Suppressor macrophage (primary cell): ENCODE results near the gene CPA4.
"Not testable (repeated sequence)": the region's sequence is repeated elsewhere in the genome, so short reads cannot be mapped to it uniquely, and the experiment has no call there.

Experiments
- DNase-seq, 4 experiments: peaks; one replicate each; pipeline ENCODE4 v3.0.0-alpha.2; 2020 to 2022

CPA4 gene

DNA sequence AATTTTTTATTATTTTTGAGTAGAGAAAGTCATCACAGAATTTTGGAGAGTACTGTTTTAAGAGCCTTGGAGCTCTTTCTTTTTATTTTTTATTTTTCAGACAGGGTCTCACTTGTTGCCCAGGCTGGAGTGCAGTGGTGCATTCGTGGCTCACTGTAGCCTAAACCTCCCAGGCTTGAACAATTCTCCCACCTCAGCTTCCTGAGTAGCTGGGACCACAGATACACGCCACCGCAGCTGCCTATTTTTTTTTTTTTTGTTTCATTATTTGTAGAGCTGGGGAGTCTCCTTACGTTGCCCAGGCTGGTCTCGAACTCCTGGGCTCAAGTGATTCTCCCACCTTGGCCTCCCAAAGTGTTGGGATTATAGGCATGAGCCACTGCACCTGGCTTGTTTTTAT is 10.6 kb downstream of the CPA4 start:
- no peak for DNase-seq

DNA sequence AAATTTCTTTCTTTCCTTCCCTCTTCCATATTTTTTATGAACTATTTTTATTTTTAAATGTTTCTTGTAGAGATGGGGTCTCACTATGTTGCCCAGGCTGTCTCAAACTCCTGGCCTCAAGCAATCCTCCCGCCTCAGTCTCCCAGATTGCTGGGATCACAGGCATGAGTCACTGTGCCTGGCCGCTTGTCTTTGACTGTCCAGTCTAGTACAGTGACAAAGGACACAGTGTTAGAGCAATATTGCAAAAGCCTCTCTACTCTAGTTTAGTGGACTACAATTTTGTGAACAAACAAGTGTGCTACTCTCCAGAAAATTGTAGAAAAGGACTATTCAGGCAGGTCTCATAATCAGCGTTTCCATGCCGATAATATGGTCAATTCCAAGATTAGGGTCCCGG is 11.0 kb downstream of the CPA4 start:
- DNase-seq, result no peak

DNA sequence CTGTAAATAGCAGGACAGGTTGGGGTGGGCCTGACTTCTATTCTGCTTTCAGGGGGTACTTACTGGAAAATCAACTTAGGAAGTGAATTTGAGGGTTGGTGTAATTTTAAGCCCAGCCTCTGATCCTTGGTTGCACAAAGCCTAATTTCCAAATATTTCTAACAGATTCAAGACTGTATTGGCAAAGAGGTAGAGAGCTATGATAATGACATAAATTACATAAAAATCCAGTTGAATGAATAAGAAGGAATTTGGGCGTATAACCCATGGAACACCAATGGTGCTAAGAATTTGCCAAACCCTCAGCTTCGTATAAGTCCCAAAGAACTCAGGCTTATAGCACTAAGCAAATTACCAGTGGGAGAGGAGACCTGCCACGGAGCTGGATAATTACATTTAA is 11.9 kb downstream of the CPA4 start:
- DNase-seq, result no peak

DNA sequence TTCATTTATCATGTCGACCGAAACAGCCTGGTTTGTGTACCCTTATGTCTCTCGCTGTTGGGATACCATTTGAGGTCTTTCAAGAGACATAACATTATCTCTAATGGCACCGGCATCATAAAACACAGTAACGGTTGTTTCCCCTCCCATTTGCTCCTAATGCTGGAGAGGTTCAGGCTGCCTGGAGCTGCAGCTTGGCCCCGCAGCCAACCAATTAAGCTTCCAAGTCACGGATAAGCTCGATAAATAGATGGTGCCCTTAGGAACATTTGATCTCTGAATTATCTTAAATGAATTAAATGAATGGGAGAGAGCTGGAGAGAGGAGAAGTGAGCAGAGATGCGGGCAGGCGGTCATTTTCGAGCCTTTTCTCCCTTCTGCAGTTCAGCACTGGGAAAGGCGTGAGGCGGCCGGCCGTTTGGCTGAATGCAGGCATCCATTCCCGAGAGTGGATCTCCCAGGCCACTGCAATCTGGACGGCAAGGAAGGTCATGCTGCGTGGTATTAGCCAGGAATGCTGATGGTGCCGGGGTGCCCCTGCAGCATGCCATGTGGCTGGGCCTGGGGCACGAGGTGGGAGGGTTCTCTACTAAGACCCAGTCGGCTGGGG is 12.6 kb downstream of the CPA4 start:
- no peak for DNase-seq

DNA sequence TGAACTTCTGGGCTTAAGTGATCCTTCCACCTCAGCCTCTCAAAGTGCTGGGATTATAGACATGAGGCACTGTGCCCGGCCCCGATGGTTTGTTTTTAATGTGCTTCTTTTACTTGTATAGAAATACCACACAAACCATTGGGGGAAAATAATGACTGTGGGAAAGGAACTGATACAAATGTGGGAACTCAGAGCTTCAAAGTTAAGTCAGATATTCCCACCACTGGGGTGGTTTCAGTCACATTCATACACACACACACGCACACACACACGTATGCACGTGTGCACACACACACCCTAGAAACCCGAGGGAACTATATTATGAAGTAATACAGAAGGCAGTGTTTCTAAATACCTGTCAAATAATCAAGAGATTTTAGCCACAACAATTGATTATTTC is 17.0 kb downstream of the CPA4 start:
- no peak for DNase-seq

DNA sequence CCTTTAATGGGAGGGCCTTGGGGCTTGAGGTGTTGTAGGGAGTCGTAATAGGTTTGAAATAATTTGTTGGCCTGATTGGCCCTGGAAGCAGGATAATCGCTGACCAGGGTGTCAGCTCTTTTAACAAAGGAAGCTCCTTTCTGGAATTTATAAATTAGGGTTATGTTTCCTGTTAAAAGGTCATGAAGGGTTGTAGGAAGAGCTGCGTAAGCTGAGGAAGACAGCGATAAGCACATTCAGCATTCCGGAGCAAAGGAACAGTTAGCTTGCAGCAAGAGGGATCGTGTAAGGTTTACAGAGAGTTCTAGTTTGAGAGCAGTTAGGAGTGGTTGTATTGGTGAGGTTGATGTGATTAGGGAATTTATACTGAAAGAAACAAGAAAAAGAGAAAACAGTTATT is 21.3 kb downstream of the CPA4 start:
- DNase-seq, result no peak

DNA sequence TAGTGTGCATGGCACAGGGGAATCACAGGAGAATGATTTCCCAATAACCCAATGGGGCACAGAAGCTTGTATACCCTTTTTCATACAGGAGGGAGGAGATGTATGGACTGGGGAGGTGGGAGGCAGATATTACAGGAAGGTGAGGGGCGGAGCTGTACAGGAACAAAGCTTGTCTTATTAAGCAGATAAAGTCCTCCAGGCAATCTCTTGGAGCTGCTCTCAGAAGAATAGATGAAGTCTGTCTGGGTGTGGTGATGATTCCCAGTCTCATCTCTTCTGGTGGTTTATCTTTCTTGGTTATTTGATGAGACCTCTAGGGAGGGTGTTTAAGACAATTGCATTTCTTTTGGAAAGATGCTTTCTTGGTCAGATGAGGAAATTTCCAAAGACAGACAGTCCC is 26.6 kb downstream of the CPA4 start:
- DNase-seq, result no peak

DNA sequence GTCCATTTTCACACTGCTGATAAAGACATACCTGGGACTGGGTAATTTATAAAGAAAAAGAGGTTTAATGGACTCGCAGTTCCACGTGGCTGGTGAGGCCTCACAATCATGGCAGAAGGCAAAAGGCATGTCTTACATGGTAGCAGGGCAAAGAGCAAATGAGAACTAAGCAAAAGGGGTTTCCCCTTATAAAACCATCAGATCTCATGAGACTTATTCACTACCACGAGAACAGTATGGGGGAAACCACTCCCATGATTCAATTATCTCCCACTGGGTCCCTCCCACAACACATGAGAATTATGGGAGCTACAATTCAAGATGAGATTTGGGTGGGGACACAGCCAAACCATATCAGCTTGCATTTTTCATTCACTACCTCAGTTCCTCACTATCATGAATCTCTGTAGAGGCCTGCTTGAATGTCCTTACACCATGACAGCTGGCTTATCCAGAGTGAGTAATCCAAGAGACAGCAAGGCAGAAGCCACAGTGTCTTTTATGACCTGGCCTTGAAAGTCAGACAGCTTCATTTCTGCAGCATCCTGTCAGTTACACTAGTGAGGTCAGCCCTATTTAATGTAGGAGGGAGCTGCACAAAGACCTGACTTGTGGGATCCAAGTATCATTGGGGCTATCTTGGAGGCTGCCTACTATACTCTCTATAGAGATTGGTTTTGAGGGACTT is 28.7 kb downstream of the CPA4 start:
- DNase-seq, result not testable (repeated sequence)

DNA sequence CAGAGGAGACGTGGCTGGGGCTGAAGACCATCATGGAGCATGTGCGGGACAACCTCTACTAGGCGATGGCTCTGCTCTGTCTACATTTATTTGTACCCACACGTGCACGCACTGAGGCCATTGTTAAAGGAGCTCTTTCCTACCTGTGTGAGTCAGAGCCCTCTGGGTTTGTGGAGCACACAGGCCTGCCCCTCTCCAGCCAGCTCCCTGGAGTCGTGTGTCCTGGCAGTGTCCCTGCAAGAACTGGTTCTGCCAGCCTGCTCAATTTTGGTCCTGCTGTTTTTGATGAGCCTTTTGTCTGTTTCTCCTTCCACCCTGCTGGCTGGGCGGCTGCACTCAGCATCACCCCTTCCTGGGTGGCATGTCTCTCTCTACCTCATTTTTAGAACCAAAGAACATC is 29.7 kb downstream of the CPA4 start:
- DNase-seq, result no peak

DNA sequence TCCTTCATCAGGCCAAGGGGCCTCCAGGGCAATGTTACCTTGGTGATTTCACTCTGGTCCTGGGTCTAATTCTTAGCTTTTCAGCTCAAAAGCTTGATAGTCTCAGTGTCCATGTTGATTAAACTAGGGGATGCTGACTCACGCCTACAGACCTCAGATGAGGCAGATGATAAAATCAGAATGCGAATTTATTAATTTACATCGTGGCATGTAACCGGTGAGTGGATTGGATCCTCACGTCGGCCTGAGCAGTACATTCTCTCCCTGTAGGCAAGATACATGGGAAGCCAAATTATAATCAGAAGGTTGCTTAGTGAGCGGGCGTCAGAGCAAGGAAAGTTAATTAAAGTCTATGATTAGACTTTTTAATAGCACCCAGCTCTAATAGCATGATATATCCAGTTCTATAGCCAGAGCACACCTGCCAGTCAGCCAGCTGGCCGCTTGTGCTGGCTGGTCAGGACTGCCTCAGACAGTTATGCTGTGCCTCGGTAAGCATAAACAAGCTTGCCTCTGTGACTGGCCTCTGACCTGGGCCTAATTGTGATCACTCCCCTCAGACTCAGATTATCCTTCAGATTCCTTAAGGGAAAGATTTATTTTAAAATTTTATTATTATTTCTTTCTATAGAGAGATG is 31.5 kb downstream of the CPA4 start:
- DNase-seq, result no peak

DNA sequence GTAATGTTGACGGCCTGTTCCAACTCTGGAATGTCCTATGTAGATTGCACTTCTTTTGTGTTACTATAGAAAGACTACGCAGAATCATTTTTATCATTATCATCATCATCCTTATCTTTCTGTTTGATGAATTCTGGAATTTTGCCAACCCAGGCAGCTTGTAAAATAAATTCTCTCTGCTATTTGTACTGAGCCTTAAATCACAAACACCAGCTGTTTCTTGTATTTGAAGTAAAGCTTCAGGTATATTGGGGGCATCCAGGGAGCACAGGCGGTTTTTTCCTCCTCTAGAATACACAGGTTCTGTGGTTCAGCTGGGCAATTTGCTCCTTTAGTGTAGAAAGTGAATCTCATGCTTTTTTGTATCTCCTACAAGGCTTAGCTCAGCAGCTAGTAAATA is 36.7 kb downstream of the CPA4 start:
- no peak for DNase-seq

DNA sequence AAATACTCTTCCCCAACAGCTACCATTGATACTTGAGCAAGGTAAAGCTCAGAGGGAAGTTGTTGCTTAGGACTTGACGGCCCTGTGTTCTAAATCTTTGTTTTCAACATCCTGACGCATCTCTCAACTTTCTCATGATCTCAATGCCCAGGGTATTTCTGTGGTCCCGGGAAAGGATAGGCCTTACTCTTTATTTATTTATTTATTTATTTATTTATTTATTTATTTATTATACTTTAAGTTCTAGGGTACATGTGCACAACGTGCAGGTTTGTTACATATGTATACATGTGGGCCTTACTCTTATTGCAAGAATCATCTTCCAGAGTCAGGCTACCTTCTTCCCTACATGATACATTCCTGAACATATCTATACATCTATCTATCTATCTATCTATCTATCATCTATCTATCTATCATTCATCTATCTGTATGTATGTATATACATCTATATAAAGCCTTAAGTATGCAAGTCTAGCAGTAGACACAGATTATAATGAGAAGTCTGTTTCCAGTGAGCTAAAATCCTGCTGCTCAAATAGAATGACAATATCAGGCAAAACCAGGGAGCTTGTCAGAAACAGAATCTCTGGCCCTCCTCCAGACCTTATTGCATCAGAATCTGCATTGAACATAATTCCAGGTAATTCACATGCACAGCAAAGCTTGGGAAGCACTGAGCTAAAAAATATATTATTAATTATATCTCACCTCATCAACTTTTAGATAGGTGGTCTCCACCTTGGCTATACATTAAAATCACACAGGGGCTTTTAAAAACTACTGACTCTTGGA is 39.5 kb downstream of the CPA4 start:
- DNase-seq, result no peak

DNA sequence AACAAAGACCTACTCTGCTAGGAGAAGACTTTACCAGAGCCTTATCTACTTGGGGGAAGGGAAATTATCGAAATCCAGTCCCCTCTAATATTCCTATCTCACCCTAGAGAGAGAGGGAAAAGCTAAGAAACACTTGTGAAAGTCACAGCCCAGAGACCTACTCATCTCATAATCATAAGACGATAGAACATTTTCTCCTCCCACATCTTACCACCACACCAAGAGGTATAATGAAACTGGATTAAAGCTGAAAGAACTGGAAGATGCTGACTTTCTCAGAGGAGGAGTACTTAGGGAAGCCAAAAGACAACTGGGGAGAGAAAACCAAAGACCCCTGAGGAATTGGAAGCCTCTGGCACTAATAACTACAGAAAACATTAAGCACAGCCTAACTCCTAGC is 40.9 kb downstream of the CPA4 start:
- DNase-seq, result no peak

DNA sequence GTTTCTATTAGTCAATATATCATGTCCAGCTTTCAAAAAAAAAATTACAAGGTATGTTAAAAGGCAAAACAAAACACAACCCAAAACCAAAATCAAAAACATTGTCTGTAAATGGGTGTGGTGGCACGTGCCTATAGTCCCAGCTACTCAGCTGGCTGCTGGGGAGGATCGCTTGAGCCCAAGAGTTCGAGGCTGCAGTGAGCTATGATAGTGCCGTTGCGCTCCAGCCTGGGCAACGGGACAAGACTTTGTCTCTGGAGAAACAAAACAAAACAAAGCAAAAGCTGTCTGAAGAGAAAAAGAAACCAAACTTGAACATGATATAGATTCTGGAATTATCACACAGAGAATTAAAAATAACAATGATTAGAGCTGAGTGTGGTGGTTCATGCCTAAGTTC is 41.3 kb downstream of the CPA4 start:
- DNase-seq, result no peak

DNA sequence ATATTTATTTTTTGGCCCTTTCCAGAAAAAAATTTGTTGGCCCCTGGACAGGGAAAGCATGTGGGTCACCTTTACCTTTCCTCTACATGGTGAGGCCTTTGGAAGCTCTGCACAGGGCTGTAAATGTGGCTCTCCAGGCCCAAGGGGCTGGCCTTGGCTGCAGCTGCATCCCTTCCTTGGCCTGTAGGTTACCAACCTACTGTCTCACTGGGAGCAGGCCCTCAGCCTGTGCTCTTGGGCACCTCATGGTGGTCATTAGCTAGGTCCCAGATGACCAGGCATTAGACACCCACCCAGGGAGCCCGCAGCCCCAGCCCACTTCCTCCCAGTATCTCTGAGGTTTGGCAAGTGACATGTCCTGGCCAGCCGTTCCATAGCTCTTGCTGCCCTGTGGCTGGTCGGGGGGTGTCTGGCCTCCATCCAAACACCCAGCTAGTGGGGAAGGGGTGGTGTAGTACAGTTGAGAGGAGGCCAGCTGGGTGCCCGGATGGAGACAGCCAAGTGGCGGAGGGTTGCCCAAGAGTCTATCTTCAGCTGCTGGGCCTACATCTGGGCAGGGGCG is 44.5 kb downstream of the CPA4 start:
- no peak for DNase-seq

DNA sequence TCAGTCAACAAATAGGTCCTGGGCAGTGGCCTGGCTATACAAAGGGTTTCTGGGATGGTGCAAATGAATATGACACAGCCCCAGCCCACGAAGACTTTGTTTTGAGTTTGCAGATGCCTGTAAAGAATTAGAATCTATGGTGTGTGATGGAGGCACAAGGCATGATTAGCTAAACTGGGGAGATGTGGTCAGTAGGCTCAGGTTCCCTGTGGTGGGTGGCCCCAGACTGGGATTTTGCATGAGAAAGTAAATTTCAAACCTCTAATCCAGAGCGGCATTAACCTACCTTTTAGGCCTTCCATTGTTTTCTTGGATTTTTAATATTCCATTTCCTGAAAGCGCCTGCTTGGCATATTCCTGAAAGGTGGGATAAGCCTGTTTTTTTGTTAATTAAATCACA is 45.3 kb downstream of the CPA4 start:
- no peak for DNase-seq

DNA sequence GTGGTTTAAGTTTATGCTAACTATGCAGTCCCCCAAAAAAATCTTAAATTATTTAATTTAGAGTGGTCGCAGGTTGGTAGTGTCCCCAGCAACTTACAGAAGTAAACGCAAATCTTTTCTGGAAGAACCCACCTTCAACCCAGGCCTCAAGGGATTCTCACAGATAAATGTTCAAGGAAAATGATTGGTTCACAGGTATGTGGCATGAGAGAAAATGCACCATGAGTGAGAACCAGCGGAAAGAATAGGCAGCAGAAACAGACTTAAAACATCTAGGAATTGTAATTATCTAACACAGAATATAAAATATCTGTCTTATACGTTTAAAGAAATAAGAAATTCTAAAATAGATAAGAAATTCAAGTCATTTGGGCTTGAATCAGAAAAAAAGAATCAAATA is 48.9 kb downstream of the CPA4 start:
- no peak for DNase-seq

DNA sequence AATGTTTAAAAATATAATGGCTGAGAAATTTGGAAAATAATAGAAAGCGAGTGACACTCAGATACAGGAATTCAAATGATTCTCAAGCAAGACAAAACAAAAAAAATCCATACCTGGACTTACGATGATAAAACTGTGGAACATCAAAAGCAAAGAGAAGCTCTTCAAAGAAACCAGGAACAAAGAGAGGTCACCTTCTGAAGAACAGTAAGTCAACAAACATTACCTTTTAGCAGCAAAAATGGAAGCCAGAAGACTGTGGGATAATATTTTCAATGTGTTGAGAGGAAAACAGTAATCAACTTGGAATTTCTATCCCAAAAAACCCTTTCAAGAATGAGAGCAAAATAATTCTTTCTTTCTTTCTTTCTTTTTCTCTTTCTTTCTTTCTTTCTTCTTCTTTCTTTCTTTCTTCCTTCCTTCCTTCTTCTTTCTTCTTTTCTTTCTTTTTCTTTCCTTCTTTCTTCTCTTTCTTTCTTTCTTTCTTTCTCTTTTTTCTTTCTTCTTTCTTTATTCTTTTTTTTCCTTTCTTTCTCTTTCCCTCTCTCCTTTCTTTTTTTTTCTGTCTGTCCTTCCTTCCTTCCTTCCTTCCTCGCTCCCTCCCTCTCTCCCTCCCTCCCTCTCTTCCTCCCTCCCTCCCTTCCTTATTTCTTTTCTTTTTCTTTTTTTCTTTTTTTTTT is 49.9 kb downstream of the CPA4 start:
- no peak for DNase-seq

DNA sequence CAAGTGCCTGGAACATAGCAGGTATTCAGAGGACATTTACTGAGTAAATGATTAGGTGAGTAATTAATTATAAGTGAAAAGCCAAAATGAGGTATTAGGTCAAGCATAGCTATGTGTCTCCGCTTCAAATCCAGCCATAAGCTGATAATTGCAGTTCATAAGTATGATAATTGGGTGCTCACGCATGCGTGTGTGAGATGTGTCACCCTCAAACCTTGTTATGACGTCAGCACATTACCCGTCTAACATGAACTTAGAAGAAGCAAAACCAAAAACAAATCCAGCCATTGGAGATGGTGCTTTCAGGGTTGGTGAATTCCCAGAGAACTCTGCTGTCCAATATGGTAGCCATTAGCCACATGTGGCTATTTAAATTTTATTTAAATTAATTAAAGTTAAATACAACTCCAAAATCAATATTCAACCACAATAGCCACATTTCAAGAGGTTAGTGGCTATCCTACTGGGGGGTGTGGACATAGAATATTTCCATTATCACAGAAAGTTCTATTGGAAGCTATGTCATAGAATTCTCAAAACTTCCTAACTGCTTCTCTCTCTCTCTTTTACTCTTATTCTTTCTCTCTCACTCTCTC is 51.4 kb downstream of the CPA4 start, which contains the start of gene CPA5:
Gene CPA5, plus strand, starts transcription at position 546 of the 596 bp plus-strand sequence. CDS start 1,670 bp downstream, outside the sequence.
- DNase-seq, result no peak

DNA sequence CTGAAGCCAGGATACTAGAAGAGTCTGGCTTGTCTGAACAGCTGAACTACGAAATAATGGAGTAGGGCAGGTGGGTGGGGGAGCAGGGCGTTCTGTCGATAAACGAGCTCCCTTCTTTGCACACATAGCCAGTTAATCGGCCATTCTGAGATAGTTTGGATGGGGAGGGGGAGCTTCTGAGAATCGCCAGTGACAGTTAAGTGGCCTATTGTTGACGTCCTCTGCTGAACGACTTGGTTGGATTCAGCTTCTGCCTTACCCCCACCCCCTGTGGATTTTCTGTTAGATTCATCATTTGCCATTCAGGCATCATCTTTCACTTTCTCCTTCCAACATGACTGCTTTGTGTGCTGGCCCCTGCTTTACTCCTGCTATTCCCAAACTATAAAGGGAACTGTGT is 52.2 kb downstream of the CPA4 start:
- DNase-seq, result no peak

DNA sequence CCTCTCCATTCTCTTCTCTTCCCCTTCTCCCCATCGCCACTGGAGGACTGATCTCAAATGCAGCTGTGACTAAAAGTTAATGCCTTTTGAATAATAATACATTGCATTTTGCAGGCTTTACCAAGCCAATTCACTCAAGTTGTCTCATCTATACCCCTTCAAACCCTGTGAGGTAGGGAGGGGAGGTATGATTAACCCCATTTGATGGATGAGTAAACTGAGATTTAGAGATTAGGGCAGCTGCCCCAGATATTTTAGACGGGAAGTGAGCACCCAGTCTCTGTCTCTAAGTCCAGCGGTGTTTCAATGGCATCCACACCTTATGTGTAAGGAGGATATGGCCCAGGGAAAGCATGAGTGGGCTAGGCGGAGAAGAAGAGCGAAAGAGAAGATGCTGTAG is 52.8 kb downstream of the CPA4 start:
- DNase-seq, result no peak
